ENCODE results near the gene HTRA2. TPM values are rescaled to one million over a fixed set of nuclear protein-coding genes. Genes with fewer than 3 reads are reported as not detected.

The HTRA2 gene
- polyA plus RNA-seq, 1 donor (not counting 4 experiments of a cell fraction or from before 2014, with no cell fraction given): 25.5 TPM

GRCh38 chr2:74489906-74490305, 39.8 kb upstream of the HTRA2 start:
- dilution Hi-C loops (cut with MboI; ENCODE audit: extremely low pct_ligation_motif_present, low sequenced_read_pairs): no loop called here
- H2AFZ ChIP-seq (ENCODE audit: control insufficient read depth, low read length): no peak overlapping the region

GRCh38 chr2:74491648-74492544, 37.8 kb upstream of the HTRA2 start:
- H3K27ac ChIP-seq (ENCODE audit: control insufficient read depth, insufficient read depth, low read length): no peak overlapping the region
- TF ChIP-seq EZH2 (IDR thresholded peaks at IDR 0.05; ENCODE audit: low read length) (no peak), CTCF (optimal IDR thresholded peaks at IDR 0.05 in 1 of 3, IDR thresholded peaks at IDR 0.05 in 1 of 3, conservative IDR thresholded peaks at IDR 0.05 in 1 of 3; ENCODE audit: extremely low read depth in 1 of 3, insufficient read depth in 2 of 3, low read length in 3 of 3) (no peak)
- H3K4me3 ChIP-seq (ENCODE audit: control insufficient read depth in 2 of 3, extremely low read depth in 1 of 3, insufficient read depth in 2 of 3, low read depth in 1 of 3, low read length in 3 of 3): no peak overlapping the region
- H4K20me1 ChIP-seq (ENCODE audit: control insufficient read depth, extremely low read depth, insufficient read depth, low read length): no peaks in the 10 kb centered on the region
- DNase-seq (ENCODE audit: low read depth, low spot score): no peak
- peaks cover 4% of the 10 kb centered on the region for H3K79me2 ChIP-seq (ENCODE audit: control insufficient read depth, insufficient read depth, low read length)
- H3K9me1 ChIP-seq (ENCODE audit: control insufficient read depth, extremely low read depth, insufficient read depth, low read length): no peaks in the 10 kb centered on the region
- dilution Hi-C loops (cut with MboI; ENCODE audit: extremely low pct_ligation_motif_present, low sequenced_read_pairs): no loop called here
- FAIRE-seq: no peak
- no peaks in the 10 kb centered on the region for H3K9me3 ChIP-seq (ENCODE audit: control insufficient read depth, low read depth, low read length)
- H3K27me3 ChIP-seq (ENCODE audit: control insufficient read depth, extremely low read depth, insufficient read depth, low read length): no peaks in the 10 kb centered on the region
- no peak overlapping the region for H2AFZ ChIP-seq (ENCODE audit: control insufficient read depth, low read length)
- no peak overlapping the region for H3K9ac ChIP-seq (ENCODE audit: control insufficient read depth, extremely low read depth, insufficient read depth, low read length)
- peaks cover 32 to 39% of the 10 kb centered on the region in 2 experiments for H3K36me3 ChIP-seq (ENCODE audit: control insufficient read depth in 2 of 2, extremely low read depth in 1 of 2, insufficient read depth in 2 of 2, low read length in 2 of 2)
- no peak overlapping the region for H3K4me2 ChIP-seq (ENCODE audit: control insufficient read depth, extremely low read depth, insufficient read depth, low read depth, low read length)
- peaks cover 13% of the 10 kb centered on the region for H3K4me1 ChIP-seq (ENCODE audit: control insufficient read depth, extremely low read depth, insufficient read depth, low read length)

More at GRCh38 chr2:74489906-74490305, 39.8 kb upstream of the HTRA2 start:
- H4K20me1 ChIP-seq (ENCODE audit: control insufficient read depth, extremely low read depth, insufficient read depth, low read length): no peaks in the 10 kb centered on the region
- FAIRE-seq: no peak
- H3K79me2 ChIP-seq (ENCODE audit: control insufficient read depth, insufficient read depth, low read length): peaks cover 12% of the 10 kb centered on the region
- no peaks in the 10 kb centered on the region for H3K27me3 ChIP-seq (ENCODE audit: control insufficient read depth, extremely low read depth, insufficient read depth, low read length)
- peaks cover 10% of the 10 kb centered on the region for H3K4me1 ChIP-seq (ENCODE audit: control insufficient read depth, extremely low read depth, insufficient read depth, low read length)
- H3K9ac ChIP-seq (ENCODE audit: control insufficient read depth, extremely low read depth, insufficient read depth, low read length): no peak overlapping the region
- H3K36me3 ChIP-seq (ENCODE audit: control insufficient read depth in 2 of 2, extremely low read depth in 1 of 2, insufficient read depth in 2 of 2, low read length in 2 of 2): peaks cover 31 to 45% of the 10 kb centered on the region in 2 experiments
- no peak overlapping the region for H3K4me3 ChIP-seq (ENCODE audit: control insufficient read depth in 2 of 3, extremely low read depth in 1 of 3, insufficient read depth in 2 of 3, low read depth in 1 of 3, low read length in 3 of 3)
- no peak overlapping the region for H3K4me2 ChIP-seq (ENCODE audit: control insufficient read depth, extremely low read depth, insufficient read depth, low read depth, low read length)
- H3K9me1 ChIP-seq (ENCODE audit: control insufficient read depth, extremely low read depth, insufficient read depth, low read length): no peaks in the 10 kb centered on the region
- no peaks in the 10 kb centered on the region for H3K9me3 ChIP-seq (ENCODE audit: control insufficient read depth, low read depth, low read length)
- H3K27ac ChIP-seq (ENCODE audit: control insufficient read depth, insufficient read depth, low read length): no peak overlapping the region
- no peak for TF ChIP-seq EZH2 (IDR thresholded peaks at IDR 0.05; ENCODE audit: low read length)
- no peak for TF ChIP-seq CTCF (optimal IDR thresholded peaks at IDR 0.05 in 1 of 3, IDR thresholded peaks at IDR 0.05 in 1 of 3, conservative IDR thresholded peaks at IDR 0.05 in 1 of 3; ENCODE audit: extremely low read depth in 1 of 3, insufficient read depth in 2 of 3, low read length in 3 of 3)
- DNase-seq (ENCODE audit: low read depth, low spot score): no peak

Data from keratinocyte (primary cell).